ENCODE results near the gene WDR20.

The WDR20 gene

DNA sequence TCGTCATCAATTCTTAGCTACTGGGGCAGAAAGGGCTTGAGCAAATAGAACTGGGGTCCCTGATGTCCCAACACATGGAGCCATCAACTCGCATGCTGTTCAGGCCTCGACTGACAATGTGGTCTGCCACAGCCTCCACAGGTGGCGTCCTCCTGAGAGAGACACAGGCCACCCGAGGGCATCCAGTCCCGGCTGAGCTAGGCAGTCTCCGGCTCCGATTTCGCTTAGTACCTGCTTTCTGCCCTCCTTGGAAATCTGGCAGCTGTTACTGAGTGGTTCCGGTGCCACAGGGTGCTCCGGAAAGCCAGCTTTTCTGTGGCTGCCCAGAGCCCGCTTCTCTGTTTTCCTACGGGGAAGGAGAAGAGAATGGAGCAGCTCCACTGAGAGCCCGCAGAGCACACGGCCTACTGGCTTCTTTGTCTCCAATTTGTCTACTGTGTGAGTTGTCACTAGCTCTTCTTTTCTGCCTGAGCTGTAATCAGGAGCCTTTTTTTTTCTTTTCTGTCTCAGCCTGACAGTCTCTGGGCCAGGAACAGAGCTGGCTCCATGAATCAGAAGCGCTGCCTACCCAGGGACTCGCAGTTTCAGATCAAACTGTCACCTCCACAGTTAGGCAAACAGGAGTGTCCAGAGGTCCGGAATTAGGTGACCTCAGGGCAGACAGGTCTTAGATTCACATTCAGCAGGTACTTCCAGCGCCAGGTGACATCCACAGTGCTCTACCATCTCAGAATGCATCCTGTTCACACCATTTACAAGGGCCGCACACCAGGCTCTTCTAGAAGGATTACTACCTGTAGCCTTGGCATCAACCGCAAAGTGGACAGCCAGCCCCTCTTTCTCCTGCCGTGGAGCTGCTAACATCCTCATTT lies 92.0 kb downstream of the WDR20 start:
- no peaks in the 10 kb centered on the region for H3K9me2 ChIP-seq (replicated peaks; ENCODE audit: insufficient read depth, low read length)
- no peak overlapping the region for H3K4me3 ChIP-seq (ENCODE audit: insufficient read depth, low read length, poor library complexity, severe bottlenecking)
- H3F3A ChIP-seq (ENCODE audit: insufficient read depth) = no peaks in the 10 kb centered on the region
- H3K79me2 ChIP-seq (ENCODE audit: insufficient read depth, low read length) = no peaks in the 10 kb centered on the region
- H2AFZ ChIP-seq (ENCODE audit: low read depth, low read length, severe bottlenecking) = no peak overlapping the region
- no peak overlapping the region for H3K27ac ChIP-seq (ENCODE audit: low read depth, low read length)
- H3K9ac ChIP-seq (ENCODE audit: low read length) = no peak overlapping the region
- H3K27me3 ChIP-seq (ENCODE audit: low read length) = no peaks in the 10 kb centered on the region
- H3K9me3 ChIP-seq (ENCODE audit: insufficient read depth, low read length) = no peaks in the 10 kb centered on the region
- H4K20me1 ChIP-seq (ENCODE audit: low read depth, low read length) = no peaks in the 10 kb centered on the region
- H3K36me3 ChIP-seq (ENCODE audit: low read length) = no peaks in the 10 kb centered on the region
- no peak overlapping the region for H3K4me2 ChIP-seq (ENCODE audit: low read depth, low read length, poor library complexity, severe bottlenecking)
- TF ChIP-seq EZH2phosphoT487 (conservative IDR thresholded peaks at IDR 0.05; ENCODE audit: low read length) = no peak
- TF ChIP-seq, protein P1, sequence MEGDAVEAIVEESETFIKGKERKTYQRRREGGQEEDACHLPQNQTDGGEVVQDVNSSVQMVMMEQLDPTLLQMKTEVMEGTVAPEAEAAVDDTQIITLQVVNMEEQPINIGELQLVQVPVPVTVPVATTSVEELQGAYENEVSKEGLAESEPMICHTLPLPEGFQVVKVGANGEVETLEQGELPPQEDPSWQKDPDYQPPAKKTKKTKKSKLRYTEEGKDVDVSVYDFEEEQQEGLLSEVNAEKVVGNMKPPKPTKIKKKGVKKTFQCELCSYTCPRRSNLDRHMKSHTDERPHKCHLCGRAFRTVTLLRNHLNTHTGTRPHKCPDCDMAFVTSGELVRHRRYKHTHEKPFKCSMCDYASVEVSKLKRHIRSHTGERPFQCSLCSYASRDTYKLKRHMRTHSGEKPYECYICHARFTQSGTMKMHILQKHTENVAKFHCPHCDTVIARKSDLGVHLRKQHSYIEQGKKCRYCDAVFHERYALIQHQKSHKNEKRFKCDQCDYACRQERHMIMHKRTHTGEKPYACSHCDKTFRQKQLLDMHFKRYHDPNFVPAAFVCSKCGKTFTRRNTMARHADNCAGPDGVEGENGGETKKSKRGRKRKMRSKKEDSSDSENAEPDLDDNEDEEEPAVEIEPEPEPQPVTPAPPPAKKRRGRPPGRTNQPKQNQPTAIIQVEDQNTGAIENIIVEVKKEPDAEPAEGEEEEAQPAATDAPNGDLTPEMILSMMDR (IDR thresholded peaks at IDR 0.05; ENCODE audit: insufficient read depth, low read length, poor library complexity, severe bottlenecking) = no peak

DNA sequence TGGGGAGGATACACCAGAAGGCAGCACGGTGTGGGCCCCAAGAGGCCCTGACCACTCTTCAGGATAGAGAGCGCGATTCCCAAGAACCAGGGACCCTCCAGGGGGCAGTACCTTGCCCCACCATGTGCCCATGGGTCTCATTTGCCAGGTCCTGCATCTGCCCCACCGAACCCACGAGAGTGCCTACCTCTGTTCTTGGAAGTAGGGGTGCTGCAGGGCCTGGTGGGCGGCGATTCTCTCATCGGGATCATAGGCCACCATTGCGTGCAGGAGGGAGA lies 92.6 kb downstream of the WDR20 start:
- Histone ChIP-seq H3K79me2 (ENCODE audit: insufficient read depth, low read length) (no peaks in the 10 kb centered on the region), H3K9me3 (ENCODE audit: insufficient read depth, low read length) (no peaks in the 10 kb centered on the region), H2AFZ (ENCODE audit: low read depth, low read length, severe bottlenecking) (no peak overlapping the region), H3K4me3 (ENCODE audit: insufficient read depth, low read length, poor library complexity, severe bottlenecking) (no peak overlapping the region), H4K20me1 (ENCODE audit: low read depth, low read length) (no peaks in the 10 kb centered on the region), H3K4me2 (ENCODE audit: low read depth, low read length, poor library complexity, severe bottlenecking) (no peak overlapping the region), H3K9ac (ENCODE audit: low read length) (no peak overlapping the region), H3F3A (ENCODE audit: insufficient read depth) (no peaks in the 10 kb centered on the region), H3K27ac (ENCODE audit: low read depth, low read length) (no peak overlapping the region), H3K9me2 (replicated peaks; ENCODE audit: insufficient read depth, low read length) (no peaks in the 10 kb centered on the region), H3K27me3 (ENCODE audit: low read length) (no peaks in the 10 kb centered on the region), H3K36me3 (ENCODE audit: low read length) (no peaks in the 10 kb centered on the region)
- TF ChIP-seq EZH2phosphoT487 (conservative IDR thresholded peaks at IDR 0.05; ENCODE audit: low read length) = no peak
- TF ChIP-seq, protein P1 (IDR thresholded peaks at IDR 0.05; ENCODE audit: insufficient read depth, low read length, poor library complexity, severe bottlenecking) = no peak

DNA sequence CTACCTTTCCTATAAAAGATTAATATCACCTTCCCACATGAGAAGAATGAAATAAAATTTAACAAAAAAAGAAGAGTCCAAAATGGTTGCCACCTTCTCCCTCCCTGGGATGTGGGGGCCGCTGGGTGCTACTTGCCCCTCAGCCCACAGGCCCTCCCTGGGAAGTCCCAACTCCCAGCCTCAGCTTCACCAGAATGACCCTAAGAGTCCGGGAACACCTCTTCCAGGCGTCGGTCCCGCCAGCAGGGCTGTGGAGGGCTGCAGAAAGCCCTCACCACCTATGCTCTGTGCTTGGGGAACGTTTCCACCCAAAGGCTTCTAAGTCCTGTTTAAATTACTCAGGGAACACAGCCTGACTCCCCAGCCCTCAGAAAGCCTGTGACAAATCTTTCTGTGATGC lies 93.4 kb downstream of the WDR20 start:
- Histone ChIP-seq H2AFZ (ENCODE audit: low read depth, low read length, severe bottlenecking) (no peak overlapping the region), H3K9me3 (ENCODE audit: insufficient read depth, low read length) (no peaks in the 10 kb centered on the region), H3K9me2 (replicated peaks; ENCODE audit: insufficient read depth, low read length) (no peaks in the 10 kb centered on the region), H3K4me3 (ENCODE audit: insufficient read depth, low read length, poor library complexity, severe bottlenecking) (no peak overlapping the region), H3K9ac (ENCODE audit: low read length) (no peak overlapping the region), H3K36me3 (ENCODE audit: low read length) (no peaks in the 10 kb centered on the region), H3F3A (ENCODE audit: insufficient read depth) (no peaks in the 10 kb centered on the region), H3K27ac (ENCODE audit: low read depth, low read length) (no peak overlapping the region), H3K27me3 (ENCODE audit: low read length) (no peaks in the 10 kb centered on the region), H3K79me2 (ENCODE audit: insufficient read depth, low read length) (no peaks in the 10 kb centered on the region), H3K4me2 (ENCODE audit: low read depth, low read length, poor library complexity, severe bottlenecking) (no peak overlapping the region), H4K20me1 (ENCODE audit: low read depth, low read length) (no peaks in the 10 kb centered on the region)
- TF ChIP-seq, protein P1 (IDR thresholded peaks at IDR 0.05; ENCODE audit: insufficient read depth, low read length, poor library complexity, severe bottlenecking) = no peak
- no peak for TF ChIP-seq EZH2phosphoT487 (conservative IDR thresholded peaks at IDR 0.05; ENCODE audit: low read length)
